22Rv1 (cell line): ENCODE data around the gene CIRBP.

ENCODE experiments used
- H3K27ac ChIP-seq: fragments of 450-650 bp; 2 replicates; pipeline ENCODE4 v1.5.1; 2017
- CTCF ChIP-seq: fragments of 450-650 bp; IDR thresholded peaks from 2 replicates; pipeline ENCODE4 v1.5.1; 2017; ENCODE audit warnings: mild to moderate bottlenecking
- ZFX ChIP-seq: fragments of 450-650 bp; IDR thresholded peaks from 2 replicates; pipeline ENCODE4 v1.6.1; 2017; ENCODE audit warnings: antibody characterized with exemption, borderline replicate concordance

The CIRBP gene

GRCh38 chr19:1255186-1256161 lies 13.7 kb upstream of the CIRBP start:
- TF ChIP-seq ZFX (no peak), CTCF (no peak)
- H3K27ac ChIP-seq, result peak overlapping the region; percentile 99

- TF ChIP-seq ZFX, result no peak
- no peak for TF ChIP-seq CTCF
- H3K27ac ChIP-seq, result peak overlapping the region; percentile 99
These were observed 12.3 kb upstream of the CIRBP start for GRCh38 chr19:1256646-1257474.

- H3K27ac ChIP-seq, result peak overlapping the region; percentile 99
- TF ChIP-seq ZFX, result no peak
- TF ChIP-seq CTCF, result no peak
These were observed 11.5 kb upstream of the CIRBP start for GRCh38 chr19:1257475-1258162.

GRCh38 chr19:1258163-1258492 lies 11.0 kb upstream of the CIRBP start:
- peak overlapping the region; percentile 99 for H3K27ac ChIP-seq
- no peak for TF ChIP-seq CTCF
- no peak for TF ChIP-seq ZFX

GRCh38 chr19:1258707-1259205 lies 10.4 kb upstream of the CIRBP start:
- TF ChIP-seq CTCF, result no peak
- no peak for TF ChIP-seq ZFX
- peak overlapping the region; percentile 99 for H3K27ac ChIP-seq

GRCh38 chr19:1259206-1259875 lies 9.8 kb upstream of the CIRBP start:
- H3K27ac ChIP-seq, result peak overlapping the region; percentile 99
- TF ChIP-seq CTCF, result no peak
- TF ChIP-seq ZFX, result no peak
